Measurements from ENCODE around the gene MCHR1. TPM values are rescaled to one million over a fixed set of nuclear protein-coding genes. Genes with fewer than 3 reads are reported as not detected.

Gene MCHR1
- total RNA-seq, 1 experiment from 2014 or later, result not detected

DNA sequence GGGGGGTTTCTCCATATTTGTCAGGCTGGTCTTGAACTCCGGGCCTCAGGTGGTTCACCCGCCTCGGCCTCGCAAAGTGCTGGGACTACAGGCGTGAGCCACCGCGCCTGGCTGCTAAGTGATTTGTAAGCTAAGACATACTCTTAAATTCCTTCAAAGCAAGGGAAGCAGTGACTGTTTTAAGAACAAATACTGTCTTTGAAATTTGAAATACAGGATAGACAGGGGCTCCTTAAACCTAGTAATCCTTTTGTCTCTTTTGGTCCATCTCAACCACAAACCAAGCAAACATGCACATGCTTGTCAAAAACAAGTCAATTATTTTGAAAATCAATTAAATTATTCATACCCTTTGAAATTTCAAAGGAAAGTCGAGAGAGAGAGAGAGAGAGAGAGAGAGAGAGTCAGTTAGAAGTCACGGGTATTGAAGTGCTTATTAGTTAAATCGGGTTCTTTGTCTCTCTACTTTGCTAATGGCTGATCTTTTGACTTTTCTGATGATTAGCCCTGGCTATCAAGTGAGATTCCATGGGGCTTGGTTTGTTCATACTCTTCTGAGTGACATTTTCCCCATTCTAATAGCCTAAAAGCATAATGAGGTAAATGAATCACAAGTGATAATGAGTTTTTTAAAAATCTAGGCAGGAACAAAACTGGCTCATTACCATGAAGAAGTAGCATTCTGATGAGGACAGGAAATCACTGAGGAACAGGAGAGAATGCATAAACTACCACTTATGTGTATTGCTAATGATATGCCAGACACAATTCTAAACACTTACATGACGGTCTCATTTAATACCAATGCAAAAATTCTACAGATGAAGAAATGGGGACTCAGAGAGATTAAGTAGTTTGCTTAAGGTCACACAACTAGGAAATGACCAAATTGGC is 48.0 kb downstream of the MCHR1 start:
- peak overlapping the region; percentile 34; the same call in 1 of the 2 replicates for H3K27ac ChIP-seq (ENCODE audit: low read length)
- TF ChIP-seq TCF7L2 (IDR thresholded peaks at IDR 0.05; ENCODE audit: low read depth, low read length), result no peak
- TF ChIP-seq, protein P1, sequence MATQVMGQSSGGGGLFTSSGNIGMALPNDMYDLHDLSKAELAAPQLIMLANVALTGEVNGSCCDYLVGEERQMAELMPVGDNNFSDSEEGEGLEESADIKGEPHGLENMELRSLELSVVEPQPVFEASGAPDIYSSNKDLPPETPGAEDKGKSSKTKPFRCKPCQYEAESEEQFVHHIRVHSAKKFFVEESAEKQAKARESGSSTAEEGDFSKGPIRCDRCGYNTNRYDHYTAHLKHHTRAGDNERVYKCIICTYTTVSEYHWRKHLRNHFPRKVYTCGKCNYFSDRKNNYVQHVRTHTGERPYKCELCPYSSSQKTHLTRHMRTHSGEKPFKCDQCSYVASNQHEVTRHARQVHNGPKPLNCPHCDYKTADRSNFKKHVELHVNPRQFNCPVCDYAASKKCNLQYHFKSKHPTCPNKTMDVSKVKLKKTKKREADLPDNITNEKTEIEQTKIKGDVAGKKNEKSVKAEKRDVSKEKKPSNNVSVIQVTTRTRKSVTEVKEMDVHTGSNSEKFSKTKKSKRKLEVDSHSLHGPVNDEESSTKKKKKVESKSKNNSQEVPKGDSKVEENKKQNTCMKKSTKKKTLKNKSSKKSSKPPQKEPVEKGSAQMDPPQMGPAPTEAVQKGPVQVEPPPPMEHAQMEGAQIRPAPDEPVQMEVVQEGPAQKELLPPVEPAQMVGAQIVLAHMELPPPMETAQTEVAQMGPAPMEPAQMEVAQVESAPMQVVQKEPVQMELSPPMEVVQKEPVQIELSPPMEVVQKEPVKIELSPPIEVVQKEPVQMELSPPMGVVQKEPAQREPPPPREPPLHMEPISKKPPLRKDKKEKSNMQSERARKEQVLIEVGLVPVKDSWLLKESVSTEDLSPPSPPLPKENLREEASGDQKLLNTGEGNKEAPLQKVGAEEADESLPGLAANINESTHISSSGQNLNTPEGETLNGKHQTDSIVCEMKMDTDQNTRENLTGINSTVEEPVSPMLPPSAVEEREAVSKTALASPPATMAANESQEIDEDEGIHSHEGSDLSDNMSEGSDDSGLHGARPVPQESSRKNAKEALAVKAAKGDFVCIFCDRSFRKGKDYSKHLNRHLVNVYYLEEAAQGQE (IDR thresholded peaks at IDR 0.05; ENCODE audit: insufficient read depth in 1 of 2, low read depth in 2 of 2, low read length in 1 of 2), result no peak
- no peak for TF ChIP-seq POLR2AphosphoS5 (IDR thresholded peaks at IDR 0.05; ENCODE audit: low read depth, low read length)
- TF ChIP-seq SIN3A (IDR thresholded peaks at IDR 0.05; ENCODE audit: borderline replicate concordance, insufficient read depth, low read depth, low read length), result no peak
- TF ChIP-seq, protein P2, sequence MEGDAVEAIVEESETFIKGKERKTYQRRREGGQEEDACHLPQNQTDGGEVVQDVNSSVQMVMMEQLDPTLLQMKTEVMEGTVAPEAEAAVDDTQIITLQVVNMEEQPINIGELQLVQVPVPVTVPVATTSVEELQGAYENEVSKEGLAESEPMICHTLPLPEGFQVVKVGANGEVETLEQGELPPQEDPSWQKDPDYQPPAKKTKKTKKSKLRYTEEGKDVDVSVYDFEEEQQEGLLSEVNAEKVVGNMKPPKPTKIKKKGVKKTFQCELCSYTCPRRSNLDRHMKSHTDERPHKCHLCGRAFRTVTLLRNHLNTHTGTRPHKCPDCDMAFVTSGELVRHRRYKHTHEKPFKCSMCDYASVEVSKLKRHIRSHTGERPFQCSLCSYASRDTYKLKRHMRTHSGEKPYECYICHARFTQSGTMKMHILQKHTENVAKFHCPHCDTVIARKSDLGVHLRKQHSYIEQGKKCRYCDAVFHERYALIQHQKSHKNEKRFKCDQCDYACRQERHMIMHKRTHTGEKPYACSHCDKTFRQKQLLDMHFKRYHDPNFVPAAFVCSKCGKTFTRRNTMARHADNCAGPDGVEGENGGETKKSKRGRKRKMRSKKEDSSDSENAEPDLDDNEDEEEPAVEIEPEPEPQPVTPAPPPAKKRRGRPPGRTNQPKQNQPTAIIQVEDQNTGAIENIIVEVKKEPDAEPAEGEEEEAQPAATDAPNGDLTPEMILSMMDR (IDR thresholded peaks at IDR 0.05), result no peak
- DNase-seq (ENCODE audit: low read depth, low spot score) (no peak), ATAC-seq (no peak)
- peaks cover 4% of the 10 kb centered on the region for H3K4me1 ChIP-seq (ENCODE audit: control insufficient read depth, insufficient read depth, low read length)
- no peaks in the 10 kb centered on the region for H3K36me3 ChIP-seq (ENCODE audit: control insufficient read depth, insufficient read depth, low read length)
- no peaks in the 10 kb centered on the region for H3K9me3 ChIP-seq (ENCODE audit: control insufficient read depth, insufficient read depth, low read depth, low read length)
- no peak overlapping the region for H3K4me3 ChIP-seq (ENCODE audit: low read depth in 2 of 2, low read length in 2 of 2)
- in situ Hi-C loops (cut with HindIII; ENCODE audit: low pct_unique_long_range_greater_than_20kb, low sequenced_read_pairs) (no loop called here), intact Hi-C loops (cut with micrococcal nuclease; ENCODE audit: unreplicated experiment) (no loop called here)
- no peaks in the 10 kb centered on the region for H3K27me3 ChIP-seq (ENCODE audit: control insufficient read depth, insufficient read depth, low read length)
- no TSS peak for BruUV-seq (replicated peaks)
- ChIA-PET CTCF (no interaction called here), POLR2A (interaction anchor here (0.5 kb wide), 1 partner anchor 39 kb away, joined by 4 read pairs; no protein-coding TSS in a partner anchor)

DNA sequence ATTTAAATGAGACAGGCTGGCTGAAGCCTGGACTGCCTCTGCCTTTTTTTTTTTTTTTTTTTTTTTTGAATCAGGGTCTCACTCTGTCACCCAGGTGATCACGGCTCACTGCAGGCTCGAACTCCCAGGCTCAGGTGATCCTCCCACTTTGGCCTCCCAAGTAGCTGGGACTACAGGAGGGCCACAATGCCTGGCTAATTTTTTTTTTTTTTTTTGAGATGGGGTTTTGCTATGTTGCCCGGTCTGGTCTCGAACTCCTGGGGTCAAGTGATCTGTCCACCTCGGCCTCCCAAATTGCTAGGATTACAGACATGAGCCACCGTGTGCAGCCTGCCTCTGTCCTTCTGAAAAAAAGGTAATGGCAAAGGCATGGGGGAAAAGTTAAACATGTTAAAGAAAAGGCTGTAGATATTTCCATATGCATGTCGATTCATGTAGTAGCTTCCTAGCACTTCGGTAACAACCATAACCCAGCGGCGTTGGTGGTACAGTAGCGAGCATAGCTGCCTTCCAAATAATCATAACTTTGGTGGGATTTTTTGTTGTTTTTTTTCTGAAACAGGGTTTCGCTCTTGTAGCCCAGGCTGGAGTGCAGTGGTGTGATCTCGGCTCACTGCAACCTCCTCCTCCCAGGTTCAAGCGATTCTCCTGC is 48.8 kb downstream of the MCHR1 start:
- no peak for TF ChIP-seq POLR2AphosphoS5 (IDR thresholded peaks at IDR 0.05; ENCODE audit: low read depth, low read length)
- TF ChIP-seq, protein P2 (IDR thresholded peaks at IDR 0.05), result no peak
- TF ChIP-seq SIN3A (IDR thresholded peaks at IDR 0.05; ENCODE audit: borderline replicate concordance, insufficient read depth, low read depth, low read length), result no peak
- TF ChIP-seq TCF7L2 (IDR thresholded peaks at IDR 0.05; ENCODE audit: low read depth, low read length), result no peak
- TF ChIP-seq, protein P1 (IDR thresholded peaks at IDR 0.05; ENCODE audit: insufficient read depth in 1 of 2, low read depth in 2 of 2, low read length in 1 of 2), result no peak
- no peaks in the 10 kb centered on the region for H3K36me3 ChIP-seq (ENCODE audit: control insufficient read depth, insufficient read depth, low read length)
- H3K4me3 ChIP-seq (ENCODE audit: low read depth in 2 of 2, low read length in 2 of 2), result no peak overlapping the region
- no peak for ATAC-seq
- no peaks in the 10 kb centered on the region for H3K9me3 ChIP-seq (ENCODE audit: control insufficient read depth, insufficient read depth, low read depth, low read length)
- intact Hi-C loops (cut with micrococcal nuclease; ENCODE audit: unreplicated experiment) (no loop called here), in situ Hi-C loops (cut with HindIII; ENCODE audit: low pct_unique_long_range_greater_than_20kb, low sequenced_read_pairs) (no loop called here)
- peak overlapping the region; percentile 34; the same call in 1 of the 2 replicates for H3K27ac ChIP-seq (ENCODE audit: low read length)
- ChIA-PET POLR2A (no interaction called here), CTCF (no interaction called here)
- no peaks in the 10 kb centered on the region for H3K27me3 ChIP-seq (ENCODE audit: control insufficient read depth, insufficient read depth, low read length)
- no TSS peak for BruUV-seq (replicated peaks)
- DNase-seq (ENCODE audit: low read depth, low spot score), result no peak
- peaks cover 12% of the 10 kb centered on the region for H3K4me1 ChIP-seq (ENCODE audit: control insufficient read depth, insufficient read depth, low read length)

All from Panc1 (cell line).